Amniotic stem cell (primary cell): ENCODE data around the gene PCDHGA11.
"Not testable (repeated sequence)": the region's sequence is repeated elsewhere in the genome, so short reads cannot be mapped to it uniquely, and the experiment has no call there.

Experiments used
- DNase-seq: peaks from one replicate; lab custom pipeline; 2025; lab: John Stamatoyannopoulos, UW

The PCDHGA11 gene

DNA sequence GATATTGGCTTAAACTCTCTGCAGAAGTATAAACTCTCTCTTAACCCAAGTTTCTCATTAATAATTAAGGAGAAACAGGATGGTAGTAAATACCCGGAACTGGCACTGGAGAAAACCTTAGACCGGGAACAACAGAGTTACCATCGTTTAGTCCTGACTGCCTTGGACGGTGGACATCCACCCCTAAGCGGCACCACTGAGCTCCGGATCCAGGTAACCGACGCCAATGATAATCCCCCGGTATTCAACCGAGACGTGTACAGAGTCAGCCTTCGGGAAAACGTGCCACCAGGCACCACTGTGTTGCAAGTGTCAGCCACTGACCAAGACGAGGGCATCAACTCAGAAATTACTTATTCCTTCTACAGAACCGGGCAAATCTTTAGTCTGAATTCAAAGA, 22.2 kb upstream of the PCDHGA11 start:
- no peak for DNase-seq

- no peak for DNase-seq
Observed at GRCh38 chr5:141399555-141400258, 21.1 kb upstream of the PCDHGA11 start.

GRCh38 chr5:141402553-141403243, 18.2 kb upstream of the PCDHGA11 start, which contains the start of gene PCDHGA9:
PCDHGA9 (plus strand) TSS chr5:141402778; CDS start chr5:141402953, 175 bp downstream.
- DNase-seq: no peak

DNA sequence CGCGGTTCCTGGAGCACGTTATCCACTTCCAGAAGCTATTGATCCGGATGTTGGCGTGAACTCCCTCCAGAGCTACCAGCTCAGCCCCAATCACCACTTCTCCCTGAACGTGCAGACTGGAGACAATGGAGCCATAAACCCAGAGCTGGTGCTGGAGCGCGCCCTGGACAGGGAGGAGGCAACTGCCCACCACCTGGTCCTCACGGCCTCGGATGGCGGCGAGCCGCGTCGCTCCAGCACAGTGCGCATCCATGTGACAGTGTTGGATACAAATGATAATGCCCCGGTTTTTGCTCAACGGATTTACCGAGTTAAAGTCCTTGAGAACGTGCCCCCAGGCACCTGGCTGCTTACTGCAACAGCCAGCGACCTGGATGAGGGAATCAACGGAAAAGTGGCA, 17.5 kb upstream of the PCDHGA11 start:
- no peak for DNase-seq

- not testable (repeated sequence) for DNase-seq
Observed at GRCh38 chr5:141407790-141408505, 12.9 kb upstream of the PCDHGA11 start, which contains the start of gene PCDHGB6. PCDHGB6 (plus strand) TSS chr5:141408021; CDS start chr5:141408203, 182 bp downstream.

GRCh38 chr5:141409598-141410306, 11.1 kb upstream of the PCDHGA11 start:
- DNase-seq: no peak

DNA sequence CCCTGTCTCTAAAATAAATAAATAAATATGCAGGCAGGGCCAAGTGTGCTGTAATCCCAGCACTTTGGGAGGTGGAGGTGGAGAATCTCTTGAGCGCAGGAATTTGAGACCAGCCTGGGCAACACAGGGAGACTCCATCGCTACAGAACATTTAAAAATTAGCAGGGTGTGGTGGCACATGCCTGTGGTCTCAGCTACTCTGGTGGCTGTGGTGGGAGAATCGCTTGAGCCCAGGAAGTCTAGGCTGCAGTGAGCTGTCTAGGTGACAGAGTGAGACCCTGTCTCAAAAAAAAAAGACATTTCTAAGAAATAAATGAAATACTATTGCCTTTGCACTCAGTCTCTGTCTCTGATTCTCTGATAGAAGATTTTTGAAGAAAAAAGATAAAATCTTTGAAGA, 9.3 kb upstream of the PCDHGA11 start:
- no peak for DNase-seq

GRCh38 chr5:141412854-141413539, 7.9 kb upstream of the PCDHGA11 start, which contains the start of gene PCDHGA10:
PCDHGA10 (plus strand) TSS chr5:141412987; CDS start chr5:141413176, 189 bp downstream.
- peak; percentile 93 for DNase-seq

DNA sequence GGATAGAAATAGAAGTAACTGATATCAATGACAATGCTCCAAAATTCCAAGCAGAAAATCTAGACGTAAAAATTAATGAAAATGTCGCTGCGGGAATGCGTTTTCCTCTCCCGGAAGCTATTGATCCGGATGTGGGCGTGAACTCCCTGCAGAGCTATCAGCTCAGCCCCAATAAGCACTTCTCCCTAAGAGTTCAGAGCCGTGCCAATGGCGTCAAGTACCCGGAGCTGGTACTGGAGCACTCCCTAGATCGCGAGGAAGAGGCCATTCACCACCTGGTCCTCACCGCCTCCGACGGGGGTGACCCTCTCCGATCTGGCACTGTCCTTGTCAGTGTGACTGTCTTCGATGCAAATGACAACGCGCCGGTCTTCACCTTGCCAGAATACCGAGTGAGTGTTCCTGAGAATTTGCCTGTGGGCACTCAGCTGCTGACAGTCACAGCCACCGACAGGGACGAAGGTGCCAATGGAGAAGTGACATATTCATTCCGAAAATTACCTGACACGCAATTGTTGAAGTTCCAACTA, 7.2 kb upstream of the PCDHGA11 start:
- DNase-seq: no peak

GRCh38 chr5:141414548-141415274, 6.1 kb upstream of the PCDHGA11 start:
- DNase-seq: not testable (repeated sequence)

DNA sequence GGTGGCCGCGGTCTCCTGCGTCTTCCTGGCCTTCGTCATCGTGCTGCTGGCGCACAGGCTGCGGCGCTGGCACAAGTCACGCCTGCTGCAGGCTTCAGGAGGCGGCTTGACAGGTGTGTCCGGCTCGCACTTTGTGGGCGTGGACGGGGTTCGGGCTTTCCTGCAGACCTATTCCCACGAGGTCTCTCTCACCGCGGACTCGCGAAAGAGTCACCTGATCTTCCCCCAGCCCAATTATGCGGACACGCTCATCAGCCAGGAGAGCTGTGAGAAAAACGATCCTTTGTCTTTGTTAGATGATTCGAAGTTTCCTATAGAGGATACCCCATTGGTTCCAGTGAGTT, 5.6 kb upstream of the PCDHGA11 start:
- DNase-seq: not testable (repeated sequence)

- peak; percentile 19 for DNase-seq
Observed at GRCh38 chr5:141417494-141418172, 3.2 kb upstream of the PCDHGA11 start, which contains the start of gene PCDHGB7. PCDHGB7 (plus strand) TSS chr5:141417677; CDS start chr5:141417860, 183 bp downstream.

DNA sequence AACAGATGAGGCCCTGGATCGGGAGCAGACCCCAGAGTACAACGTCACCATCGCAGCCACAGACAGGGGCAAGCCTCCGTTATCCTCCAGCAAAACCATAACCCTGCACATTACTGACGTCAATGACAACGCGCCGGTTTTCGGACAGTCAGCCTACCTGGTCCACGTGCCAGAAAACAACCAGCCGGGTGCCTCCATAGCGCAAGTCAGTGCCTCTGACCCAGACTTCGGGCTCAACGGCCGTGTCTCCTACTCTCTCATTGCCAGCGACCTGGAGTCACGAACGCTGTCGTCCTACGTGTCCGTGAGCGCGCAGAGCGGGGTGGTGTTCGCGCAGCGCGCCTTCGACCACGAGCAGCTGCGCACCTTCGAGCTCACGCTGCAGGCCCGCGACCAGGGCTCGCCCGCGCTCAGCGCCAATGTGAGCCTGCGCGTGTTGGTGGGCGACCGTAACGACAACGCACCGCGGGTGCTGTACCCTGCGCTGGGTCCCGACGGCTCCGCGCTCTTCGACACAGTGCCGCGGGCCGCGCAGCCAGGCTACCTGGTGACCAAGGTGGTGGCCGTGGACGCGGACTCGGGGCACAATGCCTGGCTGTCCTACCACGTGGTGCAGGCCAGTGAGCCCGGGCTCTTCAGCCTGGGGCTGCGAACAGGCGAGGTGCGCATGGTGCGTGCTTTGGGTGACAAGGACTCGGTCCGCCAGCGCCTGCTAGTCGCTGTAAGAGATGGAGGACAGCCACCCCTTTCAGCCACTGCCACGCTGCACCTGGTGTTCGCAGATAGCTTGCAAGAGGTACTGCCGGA, 1.6 kb upstream of the PCDHGA11 start:
- DNase-seq: no peak

GRCh38 chr5:141421489-141421855, 621 bp downstream of the PCDHGA11 start:
- no peak for DNase-seq

DNA sequence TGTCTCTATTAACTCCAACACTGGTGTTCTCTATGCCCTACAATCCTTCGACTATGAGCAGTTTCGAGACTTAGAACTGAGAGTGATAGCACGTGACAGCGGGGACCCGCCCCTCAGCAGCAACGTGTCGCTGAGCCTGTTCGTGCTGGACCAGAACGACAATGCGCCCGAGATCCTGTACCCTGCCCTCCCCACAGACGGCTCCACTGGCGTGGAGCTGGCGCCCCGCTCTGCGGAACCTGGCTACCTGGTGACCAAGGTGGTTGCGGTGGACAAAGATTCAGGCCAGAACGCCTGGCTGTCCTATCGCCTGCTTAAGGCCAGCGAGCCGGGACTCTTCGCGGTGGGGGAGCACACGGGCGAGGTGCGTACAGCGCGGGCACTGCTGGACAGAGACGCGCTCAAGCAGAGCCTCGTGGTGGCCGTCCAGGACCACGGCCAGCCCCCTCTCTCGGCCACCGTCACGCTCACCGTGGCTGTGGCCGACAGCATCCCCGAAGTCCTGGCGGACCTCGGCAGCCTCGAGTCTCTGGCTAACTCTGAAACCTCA, 2.0 kb downstream of the PCDHGA11 start:
- DNase-seq: no peak

GRCh38 chr5:141427783-141428426, 7.1 kb downstream of the PCDHGA11 start:
- no peak for DNase-seq

GRCh38 chr5:141430332-141431113, 9.7 kb downstream of the PCDHGA11 start, which contains the start of gene PCDHGA12:
PCDHGA12 (plus strand) TSS chr5:141430507; CDS start chr5:141430760, 253 bp downstream.
- DNase-seq: no peak
